Activated CD8-positive, alpha-beta T cell treated with anti-CD3 and anti-CD28 coated beads for 36 hours (primary cell): Measurements from ENCODE around the gene NUP98. TPM values are rescaled to one million over a fixed set of nuclear protein-coding genes. Genes with fewer than 3 reads are reported as not detected.

Experiments
- ATAC-seq: fragments of 200-7000 bp; cut with Tn5 transposase; one replicate; pipeline ENCODE4 v1.10.0; 2021; ENCODE audit warnings: mild to moderate bottlenecking, moderate library complexity
- CTCF ChIA-PET: fragments of 350-600 bp; sonication (Branson Sonifier 250); formaldehyde crosslinking; loops from one replicate; lab custom pipeline; 2021; ENCODE audit warnings: antibody characterized with exemption; lab: Charles Lee
- POLR2A ChIA-PET: fragments of 350-600 bp; sonication (Branson Sonifier 250); formaldehyde crosslinking; loops from one replicate; lab custom pipeline; 2021; ENCODE audit warnings: antibody characterized with exemption; lab: Charles Lee
- DNase-seq: peaks from one replicate; pipeline ENCODE4 v3.0.0-alpha.2; 2020
- H3K27ac Mint-ChIP-seq: one replicate; pipeline ENCODE4 v1.8.0; 2021; ENCODE audit warnings: mild to moderate bottlenecking, mixed read lengths
- H3K27me3 Mint-ChIP-seq: one replicate; pipeline ENCODE4 v1.8.0; 2021; ENCODE audit warnings: mixed read lengths
- H3K36me3 Mint-ChIP-seq: one replicate; pipeline ENCODE4 v1.8.0; 2021; ENCODE audit warnings: low read depth, mixed read lengths
- H3K4me1 Mint-ChIP-seq: one replicate; pipeline ENCODE4 v1.8.0; 2021; ENCODE audit warnings: low read depth, mixed read lengths
- H3K4me3 Mint-ChIP-seq: one replicate; pipeline ENCODE4 v1.8.0; 2021; ENCODE audit warnings: mild to moderate bottlenecking, moderate library complexity, mixed read lengths
- H3K9me3 Mint-ChIP-seq: one replicate; pipeline ENCODE4 v1.8.0; 2021; ENCODE audit warnings: mixed read lengths
- intact Hi-C: fragments of 100-400 bp; cut with micrococcal nuclease; formaldehyde crosslinking; loops from one replicate; pipeline ENCODE4 v1.10.0; 2022
- total RNA-seq, 2 experiments: library from RNA; stranded (reverse); gene quantifications; one replicate each; pipeline ENCODE4 v1.2.3, GENCODE V29; 2021
- TF ChIP-seq, protein P1 (sequence below): fragments of 200-600 bp; IDR thresholded peaks from one replicate; pipeline ENCODE4 v1.8.0; 2022; ENCODE audit warnings: antibody characterized with exemption, mild to moderate bottlenecking

Gene NUP98
- total RNA-seq, 2 experiments from 2014 or later = 88.4 to 89.9 TPM

DNA sequence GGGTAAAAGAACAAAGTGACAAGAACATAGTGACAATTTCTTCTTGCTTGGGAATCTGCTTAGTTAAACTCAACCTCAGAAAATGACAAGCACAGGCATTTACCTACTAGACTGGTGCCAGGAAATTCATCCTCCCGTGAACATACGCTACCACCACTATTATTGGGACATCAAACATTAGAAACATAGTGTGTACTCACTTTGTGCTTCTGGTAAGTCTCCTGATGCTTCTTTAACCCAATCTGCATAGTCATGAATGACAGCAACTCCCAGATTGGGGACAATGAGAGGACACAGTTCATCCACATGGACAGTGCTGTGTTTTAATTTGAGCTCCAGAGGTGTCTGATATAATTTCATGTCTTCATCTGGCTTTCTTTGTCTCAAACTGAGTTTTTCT lies 96.9 kb downstream of the NUP98 start:
- Mint-ChIP-seq H3K4me3 (no peak overlapping the region), H3K36me3 (peaks cover 36% of the 10 kb centered on the region), H3K27ac (no peak overlapping the region), H3K9me3 (no peaks in the 10 kb centered on the region), H3K4me1 (no peaks in the 10 kb centered on the region), H3K27me3 (no peaks in the 10 kb centered on the region)
- ChIA-PET POLR2A (interaction anchor here (1.3 kb wide), 1 partner anchor 13 kb away, joined by 3 read pairs; no protein-coding TSS in a partner anchor), CTCF (interaction anchor here (0.9 to 1.0 kb wide), 2 partner anchors 109 to 374 kb away, joined by 3 to 4 read pairs; partner anchors contain the start of gene PGAP2)
- ATAC-seq (no peak), DNase-seq (no peak)
- intact Hi-C loops = no loop called here
- TF ChIP-seq, protein P1, sequence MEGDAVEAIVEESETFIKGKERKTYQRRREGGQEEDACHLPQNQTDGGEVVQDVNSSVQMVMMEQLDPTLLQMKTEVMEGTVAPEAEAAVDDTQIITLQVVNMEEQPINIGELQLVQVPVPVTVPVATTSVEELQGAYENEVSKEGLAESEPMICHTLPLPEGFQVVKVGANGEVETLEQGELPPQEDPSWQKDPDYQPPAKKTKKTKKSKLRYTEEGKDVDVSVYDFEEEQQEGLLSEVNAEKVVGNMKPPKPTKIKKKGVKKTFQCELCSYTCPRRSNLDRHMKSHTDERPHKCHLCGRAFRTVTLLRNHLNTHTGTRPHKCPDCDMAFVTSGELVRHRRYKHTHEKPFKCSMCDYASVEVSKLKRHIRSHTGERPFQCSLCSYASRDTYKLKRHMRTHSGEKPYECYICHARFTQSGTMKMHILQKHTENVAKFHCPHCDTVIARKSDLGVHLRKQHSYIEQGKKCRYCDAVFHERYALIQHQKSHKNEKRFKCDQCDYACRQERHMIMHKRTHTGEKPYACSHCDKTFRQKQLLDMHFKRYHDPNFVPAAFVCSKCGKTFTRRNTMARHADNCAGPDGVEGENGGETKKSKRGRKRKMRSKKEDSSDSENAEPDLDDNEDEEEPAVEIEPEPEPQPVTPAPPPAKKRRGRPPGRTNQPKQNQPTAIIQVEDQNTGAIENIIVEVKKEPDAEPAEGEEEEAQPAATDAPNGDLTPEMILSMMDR = no peak

DNA sequence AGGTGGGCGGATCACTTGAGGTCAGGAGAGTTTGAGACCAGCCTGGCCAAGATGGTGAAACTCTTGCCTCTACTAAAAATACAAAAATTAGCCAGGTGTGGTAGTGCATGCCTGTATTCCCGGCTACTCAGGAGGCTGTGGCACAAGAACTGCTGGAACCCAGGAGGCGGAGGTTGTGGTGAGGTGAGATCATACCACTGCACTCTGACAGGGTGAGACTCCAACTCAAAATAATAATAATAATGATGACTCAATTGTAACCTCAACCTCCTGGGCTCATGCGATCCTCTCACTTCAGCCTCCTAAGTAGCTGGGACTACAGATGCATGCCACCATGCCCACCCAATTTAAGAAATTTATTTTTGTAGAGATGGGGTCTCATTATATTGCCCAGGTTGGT lies 110.6 kb downstream of the NUP98 start:
- Mint-ChIP-seq H3K4me1 (no peaks in the 10 kb centered on the region), H3K27ac (no peak overlapping the region), H3K36me3 (peaks cover 49% of the 10 kb centered on the region), H3K9me3 (no peaks in the 10 kb centered on the region), H3K4me3 (no peak overlapping the region), H3K27me3 (no peaks in the 10 kb centered on the region)
- ChIA-PET POLR2A (interaction anchor here (1.0 kb wide), 1 partner anchor 14 kb away, joined by 3 read pairs; no protein-coding TSS in a partner anchor), CTCF (no interaction called here)
- DNase-seq = no peak
- TF ChIP-seq, protein P1 = no peak
- no peak for ATAC-seq
- intact Hi-C loops = no loop called here

DNA sequence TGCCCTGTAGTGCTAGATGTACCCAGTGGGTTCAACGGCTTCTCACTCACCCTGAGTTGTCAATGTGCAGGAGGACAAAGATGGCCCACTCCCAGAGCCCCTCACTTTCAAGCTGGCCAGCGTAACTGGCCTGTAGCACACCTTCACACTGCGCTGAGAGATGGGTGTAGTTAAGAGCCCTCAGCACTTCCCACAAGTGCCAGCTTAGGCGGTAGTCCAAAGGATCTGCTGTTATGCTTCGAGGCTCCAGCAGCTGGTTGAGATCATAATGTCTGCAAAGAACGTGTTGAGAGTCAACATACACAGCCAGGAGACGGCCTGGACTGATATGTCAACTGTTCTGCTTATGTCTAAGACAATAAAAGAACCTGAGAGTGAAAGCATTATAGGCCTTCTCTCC lies 111.4 kb downstream of the NUP98 start:
- CTCF ChIA-PET = no interaction called here
- peaks cover 50% of the 10 kb centered on the region for H3K36me3 Mint-ChIP-seq
- intact Hi-C loops = no loop called here

DNA sequence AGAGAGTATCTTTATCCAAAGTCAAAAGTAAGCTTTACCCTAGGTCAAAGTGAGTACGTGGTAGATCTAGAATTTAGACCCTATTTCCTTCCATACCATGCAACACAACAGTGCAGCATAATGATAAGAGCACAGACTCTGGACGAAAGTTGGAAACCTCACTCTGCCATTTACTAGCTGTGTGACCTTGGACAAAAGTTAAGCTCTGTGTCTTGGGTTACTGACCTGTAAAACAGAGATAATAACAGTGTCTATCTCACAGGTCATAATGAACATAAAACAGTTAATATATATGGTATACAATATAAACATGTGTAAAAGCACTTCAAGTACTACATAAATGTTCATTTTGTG lies 112.6 kb downstream of the NUP98 start:
- intact Hi-C loops = no loop called here
- peaks cover 55% of the 10 kb centered on the region for H3K36me3 Mint-ChIP-seq
- DNase-seq (no peak), ATAC-seq (no peak)
- no peaks in the 10 kb centered on the region for H3K4me1 Mint-ChIP-seq
- TF ChIP-seq, protein P1 = no peak
- ChIA-PET POLR2A (no interaction called here), CTCF (interaction anchor here (2.8 kb wide), 1 partner anchor 124 kb away, joined by 8 read pairs; the partner anchor contains the start of gene PGAP2)
- no peaks in the 10 kb centered on the region for H3K27me3 Mint-ChIP-seq
- no peak overlapping the region for H3K27ac Mint-ChIP-seq
- no peak overlapping the region for H3K4me3 Mint-ChIP-seq
- no peaks in the 10 kb centered on the region for H3K9me3 Mint-ChIP-seq

More for the DNA sequence above, 111.4 kb downstream of the NUP98 start:
- no peaks in the 10 kb centered on the region for H3K27me3 Mint-ChIP-seq
- ATAC-seq = no peak
- DNase-seq = no peak
- POLR2A ChIA-PET = no interaction called here
- TF ChIP-seq, protein P1 = no peak
- no peaks in the 10 kb centered on the region for H3K4me1 Mint-ChIP-seq
- H3K4me3 Mint-ChIP-seq = no peak overlapping the region
- no peaks in the 10 kb centered on the region for H3K9me3 Mint-ChIP-seq
- no peak overlapping the region for H3K27ac Mint-ChIP-seq

DNA sequence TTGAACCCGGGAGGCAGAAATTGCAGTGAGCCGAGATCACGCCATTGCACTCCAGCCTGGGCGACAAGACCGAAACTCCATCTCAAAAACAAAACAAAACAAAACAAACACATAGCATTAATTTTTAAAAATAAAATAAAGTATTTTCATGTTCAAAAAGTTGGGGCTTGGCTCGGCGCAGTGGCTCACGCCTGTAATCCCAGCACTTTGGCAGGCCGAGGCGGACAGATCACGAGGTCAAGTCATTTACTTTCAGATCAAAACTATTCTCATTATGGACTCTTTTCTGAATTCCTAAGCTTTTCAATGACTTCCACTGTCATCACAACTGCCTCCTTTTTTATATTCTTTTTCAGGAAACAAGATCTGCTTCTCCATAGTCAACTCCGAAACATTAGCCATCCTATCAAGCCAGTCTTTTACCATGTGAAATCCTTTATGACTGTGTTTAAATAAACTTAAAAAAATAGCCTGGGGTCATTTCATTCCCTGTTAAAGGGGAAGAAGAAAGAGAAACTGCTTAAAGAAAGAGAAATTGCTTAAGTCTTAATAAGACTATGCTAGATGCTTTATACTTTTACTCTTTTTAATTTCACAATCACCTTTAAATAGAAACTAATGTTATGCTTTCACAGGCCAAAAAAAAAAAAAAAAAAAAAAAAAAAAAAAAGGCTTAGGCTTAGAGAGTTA lies 113.1 kb downstream of the NUP98 start:
- peaks cover 60% of the 10 kb centered on the region for H3K36me3 Mint-ChIP-seq
- no peak for ATAC-seq
- intact Hi-C loops = no loop called here
- H3K4me3 Mint-ChIP-seq = no peak overlapping the region
- no peaks in the 10 kb centered on the region for H3K9me3 Mint-ChIP-seq
- no peaks in the 10 kb centered on the region for H3K4me1 Mint-ChIP-seq
- POLR2A ChIA-PET = no interaction called here
- no peaks in the 10 kb centered on the region for H3K27me3 Mint-ChIP-seq
- H3K27ac Mint-ChIP-seq = no peak overlapping the region
- CTCF ChIA-PET = interaction anchor here (2.8 kb wide), 1 partner anchor 125 kb away, joined by 8 read pairs; the partner anchor contains the start of gene PGAP2
- DNase-seq = no peak
- TF ChIP-seq, protein P1 = no peak
